H1 (cell line): ENCODE data around the gene L3MBTL4.

Experiments used
- POLR2A ChIP-seq, 2 experiments: IDR thresholded peaks; 1 replicate in 1 of 2; 2 replicates in 1 of 2; pipeline ENCODE4 v1.6.1; 2011; ENCODE audit warnings: low read depth in 2 of 2, low read length in 2 of 2, mild to moderate bottlenecking in 2 of 2; ENCODE audit errors: control extremely low read depth in 1 of 2
- TCF12 ChIP-seq: IDR thresholded peaks from 2 replicates; pipeline ENCODE4 v1.6.1; 2011; ENCODE audit warnings: low read depth, mild to moderate bottlenecking, low read length
- ZNF274 ChIP-seq: IDR thresholded peaks from 2 replicates; pipeline ENCODE4 v1.7.0; 2012; ENCODE audit warnings: low read length, borderline replicate concordance; ENCODE audit errors: extremely low read depth

DNA sequence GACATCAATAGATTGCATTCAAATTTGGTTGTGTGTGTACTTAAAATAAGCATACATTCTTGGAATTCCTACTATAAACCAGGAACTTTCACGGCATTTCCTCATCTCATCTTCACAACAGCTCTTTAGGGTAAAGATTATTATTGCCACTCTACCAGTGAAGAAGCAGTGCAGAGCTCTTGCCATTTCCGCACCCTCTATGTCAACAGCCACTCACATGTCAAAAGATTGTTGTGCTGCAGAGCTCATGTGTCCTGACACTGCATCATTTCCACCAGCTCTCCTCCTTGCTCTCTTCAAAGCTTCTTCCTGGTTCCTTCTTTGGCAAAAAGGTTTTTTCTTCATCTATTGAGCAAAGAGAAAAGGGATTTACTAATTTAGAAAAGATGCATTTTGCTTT lies 26.5 kb upstream of the L3MBTL4 start:
- TF ChIP-seq POLR2A (IDR thresholded peaks at IDR 0.05; ENCODE audit: control extremely low read depth in 1 of 2, low read depth in 2 of 2, low read length in 2 of 2) (no peak), ZNF274 (no peak), TCF12 (no peak)
